Naive B cell (primary cell): ENCODE measurements around the gene IGSF3. TPM values are rescaled to one million over a fixed set of nuclear protein-coding genes. Genes with fewer than 3 reads are reported as not detected.
"Not testable (repeated sequence)": the region's sequence is repeated elsewhere in the genome, so short reads cannot be mapped to it uniquely, and the experiment has no call there.

Source experiments
- ATAC-seq, 2 donors: fragments of 150-1000 bp; cut with Tn5 transposase; 2 replicates each; pipeline ENCODE4 v1.10.0; 2021; ENCODE audit warnings: low read depth in 2 of 2, mild to moderate bottlenecking in 2 of 2, moderate library complexity in 2 of 2
- DNase-seq: peaks from one replicate; pipeline ENCODE4 v3.0.0; 2022
- H3K27ac Mint-ChIP-seq, 6 donors: one replicate each; pipeline ENCODE4 v1.8.0; 2020 to 2022; ENCODE audit warnings: mild to moderate bottlenecking in 6 of 6, mixed read lengths in 6 of 6, moderate library complexity in 5 of 6, inconsistent platforms in 2 of 6
- H3K27me3 Mint-ChIP-seq, 3 donors: one replicate each; pipeline ENCODE4 v1.8.0; 2021 to 2022; ENCODE audit warnings: mixed read lengths in 3 of 3, mild to moderate bottlenecking in 1 of 3
- H3K36me3 Mint-ChIP-seq, 2 donors: one replicate each; pipeline ENCODE4 v1.8.0; 2020 to 2022; ENCODE audit warnings: mixed read lengths in 2 of 2, inconsistent platforms in 1 of 2, mild to moderate bottlenecking in 1 of 2
- H3K4me1 Mint-ChIP-seq, 3 donors: one replicate each; pipeline ENCODE4 v1.8.0; 2020 to 2022; ENCODE audit warnings: mixed read lengths in 3 of 3, inconsistent platforms in 1 of 3, mild to moderate bottlenecking in 1 of 3, moderate library complexity in 1 of 3
- H3K4me3 Mint-ChIP-seq, 8 donors: one replicate each; pipeline ENCODE4 v1.8.0; 2020 to 2022; ENCODE audit warnings: mild to moderate bottlenecking in 8 of 8, mixed read lengths in 8 of 8, moderate library complexity in 8 of 8, inconsistent platforms in 2 of 8
- H3K9me3 Mint-ChIP-seq, 7 donors: one replicate each; pipeline ENCODE4 v1.8.0; 2020 to 2022; ENCODE audit warnings: mixed read lengths in 7 of 7, mild to moderate bottlenecking in 5 of 7, inconsistent platforms in 2 of 7, moderate library complexity in 1 of 7
- polyA plus RNA-seq, 6 donors: library from polyadenylated mRNA; unstranded; fragments of 300-500 nt; fragmentation: Illumina TruSeq; gene quantifications; one replicate each; pipeline ENCODE4 v1.2.3, GENCODE V29; 2021; ENCODE audit warnings: low read depth in 6 of 6

The IGSF3 gene
- polyA plus RNA-seq, 6 donors from 2014 or later, result not detected

DNA sequence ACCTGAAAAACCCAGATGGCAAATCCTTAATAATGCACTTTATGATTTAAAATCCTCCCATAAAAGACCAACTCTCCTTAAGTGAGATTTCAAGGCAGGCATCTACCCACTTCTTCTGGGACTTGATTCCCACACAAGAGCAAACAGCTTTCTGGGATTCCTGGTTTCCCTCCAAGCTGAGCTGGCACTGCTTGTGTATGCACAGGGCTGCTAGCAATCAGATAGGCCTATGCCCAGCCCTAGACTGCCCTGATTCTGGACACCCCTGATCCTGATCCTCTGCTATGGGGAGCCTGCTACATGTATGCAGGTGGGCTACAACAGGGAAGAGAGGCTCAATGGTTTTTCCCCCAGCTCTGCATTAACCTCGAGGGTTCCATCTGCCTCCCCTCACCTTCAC is 60.1 kb downstream of the IGSF3 start:
- H3K27me3 Mint-ChIP-seq, result peaks cover 8 to 18% (median 12%) of the 10 kb centered on the region in 3 donors
- H3K36me3 Mint-ChIP-seq, H3K9me3 Mint-ChIP-seq, DNase-seq, ATAC-seq, H3K4me3 Mint-ChIP-seq, H3K4me1 Mint-ChIP-seq: not testable (repeated sequence)
- H3K27ac Mint-ChIP-seq, result peak overlapping the region in 1 of 6 donors; percentile 52

GRCh38 chr1:116606067-116606466 is 61.5 kb downstream of the IGSF3 start:
- H3K27ac Mint-ChIP-seq, result peak overlapping the region in 2 of 6 donors; percentile 20 to 36
- H3K4me3 Mint-ChIP-seq, H3K9me3 Mint-ChIP-seq, H3K27me3 Mint-ChIP-seq, H3K36me3 Mint-ChIP-seq, DNase-seq, H3K4me1 Mint-ChIP-seq: not testable (repeated sequence)
- ATAC-seq, result peak in 1 of 2 donors; percentile 40

GRCh38 chr1:116605315-116605714 is 62.2 kb downstream of the IGSF3 start:
- ATAC-seq, result no peak
- no peak for DNase-seq
- no peaks in the 10 kb centered on the region for H3K9me3 Mint-ChIP-seq
- peaks cover 0 to 5% (median 0%) of the 10 kb centered on the region in 3 donors for H3K4me1 Mint-ChIP-seq
- no peaks in the 10 kb centered on the region for H3K36me3 Mint-ChIP-seq
- H3K4me3 Mint-ChIP-seq, result no peak overlapping the region
- peaks cover 2 to 10% (median 6%) of the 10 kb centered on the region in 3 donors for H3K27me3 Mint-ChIP-seq
- H3K27ac Mint-ChIP-seq, result no peak overlapping the region

- not testable (repeated sequence) for H3K27ac Mint-ChIP-seq, H3K4me1 Mint-ChIP-seq, ATAC-seq, H3K4me3 Mint-ChIP-seq, H3K36me3 Mint-ChIP-seq, H3K27me3 Mint-ChIP-seq, DNase-seq, H3K9me3 Mint-ChIP-seq
Observed at GRCh38 chr1:116604408-116604807, 63.1 kb downstream of the IGSF3 start.

DNA sequence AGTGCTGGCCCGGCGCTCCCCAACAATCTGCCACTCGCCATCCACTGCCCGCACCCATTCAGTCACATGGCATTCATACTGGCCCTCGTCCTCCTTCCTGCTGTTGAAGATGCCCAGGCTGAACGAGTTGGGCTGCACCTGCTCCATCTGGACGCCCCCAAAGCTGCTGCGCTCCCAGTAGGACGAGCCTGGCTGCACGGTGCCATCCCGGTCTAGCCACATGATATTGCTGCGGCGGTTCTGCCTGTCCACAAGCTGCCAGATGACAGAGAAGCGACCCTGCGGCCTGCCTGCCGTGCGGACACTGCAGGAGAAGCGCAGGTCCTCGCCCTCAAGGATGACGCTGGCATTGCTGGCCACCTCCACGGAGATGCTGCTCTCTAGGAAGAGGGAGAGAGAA is 63.9 kb downstream of the IGSF3 start:
- not testable (repeated sequence) for H3K4me3 Mint-ChIP-seq, ATAC-seq

GRCh38 chr1:116599369-116599768 is 68.2 kb downstream of the IGSF3 start:
- H3K4me1 Mint-ChIP-seq, result peaks cover 9 to 20% (median 12%) of the 10 kb centered on the region in 3 donors
- ATAC-seq, H3K36me3 Mint-ChIP-seq, H3K27ac Mint-ChIP-seq, DNase-seq, H3K9me3 Mint-ChIP-seq, H3K4me3 Mint-ChIP-seq: not testable (repeated sequence)
- peaks cover 0 to 19% (median 13%) of the 10 kb centered on the region in 3 donors for H3K27me3 Mint-ChIP-seq

More for the DNA sequence above, 63.9 kb downstream of the IGSF3 start:
- not testable (repeated sequence) for H3K36me3 Mint-ChIP-seq, H3K9me3 Mint-ChIP-seq, H3K4me1 Mint-ChIP-seq, H3K27me3 Mint-ChIP-seq, H3K27ac Mint-ChIP-seq, DNase-seq

DNA sequence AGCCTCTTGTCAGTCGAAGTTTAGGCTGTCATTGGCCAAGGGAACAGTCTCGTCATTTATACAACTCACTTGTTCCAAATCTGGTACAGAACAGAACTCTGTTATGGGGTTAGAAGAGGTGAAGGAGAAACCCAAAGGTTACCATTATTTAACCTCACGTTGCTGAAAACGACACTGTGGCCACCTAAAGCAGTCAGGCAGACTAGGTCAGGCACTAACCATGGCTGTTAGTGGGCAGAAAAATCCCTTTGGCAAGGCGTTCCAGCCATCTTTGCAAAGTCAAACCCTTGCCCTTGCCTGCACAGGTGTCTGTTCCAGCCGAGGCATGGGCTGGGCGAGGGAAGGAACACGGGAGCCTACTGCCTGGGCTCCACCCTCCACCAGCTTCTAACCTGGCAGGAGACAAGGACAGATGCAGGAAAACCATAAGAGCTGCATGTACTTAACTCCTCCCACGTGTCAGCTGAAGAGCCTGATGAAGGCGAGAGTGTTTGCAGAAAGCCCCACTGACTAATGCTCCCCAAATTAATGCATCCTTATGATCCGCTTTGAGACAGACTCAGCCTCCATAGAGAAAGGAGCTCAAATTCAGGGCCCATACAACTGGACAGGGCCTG is 69.0 kb downstream of the IGSF3 start:
- H3K27ac Mint-ChIP-seq, DNase-seq, ATAC-seq, H3K36me3 Mint-ChIP-seq, H3K4me3 Mint-ChIP-seq, H3K9me3 Mint-ChIP-seq: not testable (repeated sequence)
- H3K27me3 Mint-ChIP-seq, result peaks cover 0 to 16% (median 9%) of the 10 kb centered on the region in 3 donors
- peaks cover 9 to 20% (median 12%) of the 10 kb centered on the region in 3 donors for H3K4me1 Mint-ChIP-seq

DNA sequence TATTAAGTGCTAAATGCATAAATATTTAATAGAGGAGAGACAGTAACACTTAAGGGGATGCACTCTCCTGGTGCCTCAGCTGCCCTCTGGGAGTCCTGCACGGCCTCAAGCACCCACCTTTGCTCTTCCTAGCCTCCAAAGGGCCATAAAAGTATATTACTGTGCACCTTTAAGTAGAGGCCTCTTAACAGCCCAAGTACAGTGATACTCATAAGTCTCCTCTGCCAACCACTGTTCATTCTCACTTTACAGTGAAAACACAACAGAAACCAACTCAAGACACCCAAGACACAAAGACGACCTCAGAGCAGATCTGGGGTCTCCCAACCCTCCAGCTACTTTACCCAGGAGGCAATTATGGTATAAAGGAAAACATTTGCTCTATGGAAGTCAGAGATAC is 70.1 kb downstream of the IGSF3 start:
- DNase-seq, H3K4me3 Mint-ChIP-seq, ATAC-seq, H3K36me3 Mint-ChIP-seq, H3K9me3 Mint-ChIP-seq: not testable (repeated sequence)
- peaks cover 0 to 14% (median 4%) of the 10 kb centered on the region in 3 donors for H3K27me3 Mint-ChIP-seq
- peak overlapping the region in 2 of 6 donors; percentile 26 to 39 for H3K27ac Mint-ChIP-seq
- H3K4me1 Mint-ChIP-seq, result peaks cover 9 to 20% (median 12%) of the 10 kb centered on the region in 3 donors

GRCh38 chr1:116596742-116597307 is 70.7 kb downstream of the IGSF3 start:
- H3K9me3 Mint-ChIP-seq, H3K27ac Mint-ChIP-seq, DNase-seq, ATAC-seq, H3K36me3 Mint-ChIP-seq, H3K4me3 Mint-ChIP-seq: not testable (repeated sequence)
- peaks cover 0 to 14% (median 4%) of the 10 kb centered on the region in 3 donors for H3K27me3 Mint-ChIP-seq
- H3K4me1 Mint-ChIP-seq, result peaks cover 9 to 20% (median 12%) of the 10 kb centered on the region in 3 donors

DNA sequence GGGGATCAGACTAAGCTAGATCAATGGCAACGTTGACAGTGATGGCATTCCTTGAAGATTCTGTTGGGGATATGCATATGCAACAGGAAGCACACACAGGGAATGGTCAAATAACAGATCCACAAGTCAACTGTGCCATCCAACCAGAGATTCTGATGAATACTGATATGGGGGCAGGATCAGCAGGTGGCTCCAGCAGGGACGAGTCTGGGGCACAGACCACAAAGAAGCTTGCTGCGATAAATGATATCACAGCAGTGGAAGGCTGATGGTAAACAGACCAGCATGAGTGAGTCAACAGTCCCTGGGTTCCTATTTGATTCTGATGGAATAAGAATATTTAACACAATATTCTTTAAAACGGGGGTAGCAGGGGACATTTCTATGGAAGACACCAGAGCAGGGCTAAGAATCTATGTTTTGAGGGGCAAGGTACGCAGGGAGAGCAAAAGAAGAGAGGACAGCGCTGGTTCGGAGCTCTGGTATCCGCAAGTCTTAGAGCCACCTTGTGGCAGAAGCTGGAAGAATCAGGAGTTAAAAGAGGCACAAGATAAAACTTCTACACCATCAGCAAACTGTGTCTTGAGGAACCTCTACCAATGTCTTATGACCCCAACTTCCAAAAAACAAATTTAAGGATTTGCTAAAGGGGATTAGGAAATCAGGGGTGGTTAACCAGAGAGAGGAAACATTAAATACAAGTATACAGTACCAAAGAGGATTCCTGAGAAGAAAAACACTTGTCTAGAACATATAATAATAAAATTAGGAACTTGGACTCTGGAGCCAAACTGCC is 71.4 kb downstream of the IGSF3 start:
- not testable (repeated sequence) for H3K36me3 Mint-ChIP-seq, H3K9me3 Mint-ChIP-seq
- ATAC-seq (peak; percentile 52 to 70), DNase-seq (peak; percentile 17)
- H3K4me1 Mint-ChIP-seq, result peaks cover 9 to 20% (median 12%) of the 10 kb centered on the region in 3 donors
- H3K27ac Mint-ChIP-seq, result peak overlapping the region in 2 of 6 donors; percentile 1 to 32
- peaks cover 0 to 14% (median 4%) of the 10 kb centered on the region in 3 donors for H3K27me3 Mint-ChIP-seq
- peak overlapping the region in 5 of 8 donors; percentile 23 to 74 (median 42) for H3K4me3 Mint-ChIP-seq

DNA sequence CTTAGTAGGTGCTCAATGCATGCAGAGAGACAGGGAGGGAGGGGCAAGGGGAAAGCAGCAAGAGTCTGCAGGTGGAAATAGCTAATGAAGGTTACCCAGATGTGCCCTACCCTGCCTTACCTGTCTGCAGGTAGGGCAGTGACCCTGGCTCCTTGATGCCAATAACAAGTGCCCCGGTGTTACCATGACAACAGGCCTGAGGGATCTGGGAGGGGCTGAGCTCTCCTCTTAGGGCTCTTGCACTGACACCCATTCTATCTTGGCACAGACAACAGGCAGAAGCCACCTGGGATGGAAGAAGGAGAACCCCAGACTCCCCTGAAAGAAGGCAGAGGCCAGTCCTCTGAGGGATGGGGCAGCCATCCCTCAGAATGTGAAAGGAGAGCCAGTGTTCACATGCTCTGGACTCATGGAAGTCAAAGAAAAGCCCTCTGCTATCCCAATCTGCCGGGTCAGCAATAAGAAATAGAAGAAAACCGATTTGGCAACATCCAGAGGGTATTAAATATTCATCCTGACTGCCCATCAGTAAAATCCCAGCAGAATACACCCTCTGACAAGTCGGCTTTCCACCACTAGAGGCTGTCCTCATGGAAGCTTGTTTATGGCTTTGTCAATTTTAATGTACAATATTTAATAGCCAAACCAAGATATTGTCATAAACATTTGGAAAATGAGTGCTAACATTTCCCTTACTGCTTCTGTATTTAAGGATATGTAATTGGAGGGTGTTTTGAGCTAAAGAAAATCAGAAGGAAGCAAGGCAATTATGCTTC is 72.3 kb downstream of the IGSF3 start:
- Mint-ChIP-seq H3K4me3 (peak overlapping the region in 1 of 8 donors; percentile 42), H3K27me3 (peaks cover 0 to 14% (median 4%) of the 10 kb centered on the region in 3 donors), H3K27ac (peak overlapping the region in 1 of 6 donors; percentile 83), H3K4me1 (peaks cover 9 to 20% (median 12%) of the 10 kb centered on the region in 3 donors)
- H3K36me3 Mint-ChIP-seq, DNase-seq, H3K9me3 Mint-ChIP-seq, ATAC-seq: not testable (repeated sequence)

DNA sequence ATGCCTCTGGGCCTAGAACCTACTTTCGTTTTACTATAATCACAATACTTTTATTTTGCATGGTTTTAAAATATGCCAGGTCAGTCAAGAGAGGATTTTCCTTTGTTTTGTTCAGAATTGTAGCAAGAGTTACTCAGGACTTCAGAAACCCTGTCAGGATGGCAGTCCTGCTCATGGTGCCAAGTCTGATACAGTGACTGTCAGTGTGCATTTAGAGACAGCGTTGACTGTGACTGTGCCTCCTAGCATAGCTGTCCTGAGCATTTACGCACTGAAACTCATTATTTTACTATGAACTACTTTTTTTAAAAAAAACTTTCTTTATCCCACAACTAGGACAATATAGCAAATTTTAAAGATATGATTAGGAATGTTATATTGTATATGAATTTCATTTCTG is 73.6 kb downstream of the IGSF3 start:
- Mint-ChIP-seq H3K4me1 (peaks cover 9 to 20% (median 12%) of the 10 kb centered on the region in 3 donors), H3K27me3 (peaks cover 0 to 19% (median 4%) of the 10 kb centered on the region in 3 donors)
- not testable (repeated sequence) for H3K4me3 Mint-ChIP-seq, DNase-seq, H3K36me3 Mint-ChIP-seq, H3K27ac Mint-ChIP-seq, H3K9me3 Mint-ChIP-seq, ATAC-seq

GRCh38 chr1:116593401-116593800 is 74.1 kb downstream of the IGSF3 start:
- not testable (repeated sequence) for H3K4me3 Mint-ChIP-seq, DNase-seq, ATAC-seq, H3K36me3 Mint-ChIP-seq, H3K9me3 Mint-ChIP-seq
- peak overlapping the region in 1 of 6 donors; percentile 60 for H3K27ac Mint-ChIP-seq
- peaks cover 9 to 20% (median 12%) of the 10 kb centered on the region in 3 donors for H3K4me1 Mint-ChIP-seq
- peaks cover 0 to 19% (median 4%) of the 10 kb centered on the region in 3 donors for H3K27me3 Mint-ChIP-seq
